BE2C (cell line): ENCODE data around the gene IL1RAP.
"Not testable (repeated sequence)": the region's sequence is repeated elsewhere in the genome, so short reads cannot be mapped to it uniquely, and the experiment has no call there.

Experiments
- DNase-seq: peaks from one replicate; pipeline ENCODE4 v3.0.0-alpha.2; 2020
- H3K27me3 ChIP-seq: fragments of 250-450 bp; sonication (Bioruptor Pico); 2 replicates; pipeline ENCODE4 v1.5.1; 2020; ENCODE audit warnings: mild to moderate bottlenecking
- H3K36me3 ChIP-seq: fragments of 250-450 bp; sonication (Bioruptor Pico); 2 replicates; pipeline ENCODE4 v1.5.1; 2020; ENCODE audit warnings: mild to moderate bottlenecking
- H3K4me1 ChIP-seq: fragments of 250-450 bp; sonication (Bioruptor Pico); 2 replicates; pipeline ENCODE4 v1.5.1; 2020
- H3K4me3 ChIP-seq: 2 replicates; pipeline ENCODE4 v1.5.1; 2011; ENCODE audit warnings: low read depth, low read length
- H3K9me3 ChIP-seq: fragments of 250-450 bp; sonication (Bioruptor Pico); 2 replicates; pipeline ENCODE4 v1.5.1; 2020
- TF ChIP-seq, protein P1 (sequence below): IDR thresholded peaks from 2 replicates; pipeline ENCODE4 v1.5.1; 2012; ENCODE audit warnings: mild to moderate bottlenecking, low read depth, low read length

The IL1RAP gene

DNA sequence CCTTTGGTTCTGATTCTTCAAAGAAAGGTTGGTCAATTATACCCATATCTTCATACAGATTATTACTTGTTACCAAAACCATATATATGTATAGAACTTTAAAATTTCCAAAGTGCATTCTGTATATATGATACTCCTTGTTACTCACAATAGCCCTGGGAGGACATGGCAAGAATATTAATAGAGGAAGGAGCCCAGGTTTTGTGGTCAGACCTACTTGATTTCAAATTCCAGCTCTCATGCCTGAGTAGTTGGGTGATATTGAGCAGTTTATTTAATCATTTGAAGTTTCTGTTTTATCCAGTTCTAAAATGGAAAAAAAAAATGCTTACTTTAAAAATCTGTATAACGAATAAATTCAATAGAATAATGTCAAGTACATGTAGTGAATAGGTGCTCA, 2.5 kb downstream of the IL1RAP start:
- H3K36me3 ChIP-seq: no peaks in the 10 kb centered on the region
- peaks cover 12% of the 10 kb centered on the region for H3K27me3 ChIP-seq
- H3K9me3 ChIP-seq: no peaks in the 10 kb centered on the region
- H3K4me1 ChIP-seq: no peaks in the 10 kb centered on the region
- no peak overlapping the region for H3K4me3 ChIP-seq
- DNase-seq: no peak
- TF ChIP-seq, protein P1, sequence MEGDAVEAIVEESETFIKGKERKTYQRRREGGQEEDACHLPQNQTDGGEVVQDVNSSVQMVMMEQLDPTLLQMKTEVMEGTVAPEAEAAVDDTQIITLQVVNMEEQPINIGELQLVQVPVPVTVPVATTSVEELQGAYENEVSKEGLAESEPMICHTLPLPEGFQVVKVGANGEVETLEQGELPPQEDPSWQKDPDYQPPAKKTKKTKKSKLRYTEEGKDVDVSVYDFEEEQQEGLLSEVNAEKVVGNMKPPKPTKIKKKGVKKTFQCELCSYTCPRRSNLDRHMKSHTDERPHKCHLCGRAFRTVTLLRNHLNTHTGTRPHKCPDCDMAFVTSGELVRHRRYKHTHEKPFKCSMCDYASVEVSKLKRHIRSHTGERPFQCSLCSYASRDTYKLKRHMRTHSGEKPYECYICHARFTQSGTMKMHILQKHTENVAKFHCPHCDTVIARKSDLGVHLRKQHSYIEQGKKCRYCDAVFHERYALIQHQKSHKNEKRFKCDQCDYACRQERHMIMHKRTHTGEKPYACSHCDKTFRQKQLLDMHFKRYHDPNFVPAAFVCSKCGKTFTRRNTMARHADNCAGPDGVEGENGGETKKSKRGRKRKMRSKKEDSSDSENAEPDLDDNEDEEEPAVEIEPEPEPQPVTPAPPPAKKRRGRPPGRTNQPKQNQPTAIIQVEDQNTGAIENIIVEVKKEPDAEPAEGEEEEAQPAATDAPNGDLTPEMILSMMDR: no peak

- no peak for DNase-seq
- no peaks in the 10 kb centered on the region for H3K4me1 ChIP-seq
- H3K9me3 ChIP-seq: no peaks in the 10 kb centered on the region
- TF ChIP-seq, protein P1: no peak
- H3K36me3 ChIP-seq: no peaks in the 10 kb centered on the region
- H3K27me3 ChIP-seq: peaks cover 12% of the 10 kb centered on the region
- no peak overlapping the region for H3K4me3 ChIP-seq
Measured at GRCh38 chr3:190517687-190518086, 3.8 kb downstream of the IL1RAP start.

- H3K36me3 ChIP-seq, H3K4me1 ChIP-seq, H3K9me3 ChIP-seq, DNase-seq, H3K4me3 ChIP-seq: not testable (repeated sequence)
- H3K27me3 ChIP-seq: peaks cover 10% of the 10 kb centered on the region
Measured at GRCh38 chr3:190518531-190518930, 4.6 kb downstream of the IL1RAP start.

- no peaks in the 10 kb centered on the region for H3K36me3 ChIP-seq
- no peaks in the 10 kb centered on the region for H3K4me1 ChIP-seq
Measured at GRCh38 chr3:190519886-190520285, 6.0 kb downstream of the IL1RAP start.

GRCh38 chr3:190521998-190522397, 8.1 kb downstream of the IL1RAP start:
- no peak overlapping the region for H3K4me3 ChIP-seq

More at GRCh38 chr3:190519886-190520285, 6.0 kb downstream of the IL1RAP start:
- no peak for DNase-seq
- peaks cover 6% of the 10 kb centered on the region for H3K27me3 ChIP-seq
- H3K4me3 ChIP-seq: no peak overlapping the region
- H3K9me3 ChIP-seq: no peaks in the 10 kb centered on the region
- TF ChIP-seq, protein P1: no peak

DNA sequence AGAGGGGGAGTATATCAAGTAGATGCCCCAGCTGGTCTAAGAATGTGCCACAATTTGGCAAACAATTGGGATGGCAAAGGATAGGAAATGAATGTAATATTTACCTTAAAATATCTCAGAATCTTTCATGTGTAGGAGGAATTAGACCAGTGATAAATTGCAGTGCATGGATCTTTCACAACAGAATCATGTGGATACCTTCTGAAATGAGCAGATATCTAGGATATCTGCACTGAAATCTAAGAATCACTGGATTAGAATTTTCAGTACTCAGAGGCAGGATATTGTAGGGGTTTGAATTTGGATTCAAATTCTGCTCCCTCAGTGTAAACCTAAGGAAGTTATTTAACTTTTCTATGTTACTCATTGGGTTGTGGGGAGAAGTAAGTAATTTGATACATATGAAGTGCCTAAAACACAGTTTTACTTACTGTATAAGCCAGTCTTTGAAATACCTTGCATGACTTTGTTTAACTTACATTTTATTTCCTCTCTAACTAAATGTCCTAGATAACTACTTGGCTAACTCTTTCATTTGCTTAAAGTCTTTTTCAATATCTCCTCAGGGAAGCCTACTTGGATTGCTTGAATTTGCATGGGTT, 8.8 kb downstream of the IL1RAP start:
- H3K9me3 ChIP-seq: no peaks in the 10 kb centered on the region
- H3K36me3 ChIP-seq: no peaks in the 10 kb centered on the region
- no peaks in the 10 kb centered on the region for H3K27me3 ChIP-seq
- TF ChIP-seq, protein P1: no peak
- no peaks in the 10 kb centered on the region for H3K4me1 ChIP-seq
- no peak for DNase-seq
- H3K4me3 ChIP-seq: no peak overlapping the region

More at GRCh38 chr3:190521998-190522397, 8.1 kb downstream of the IL1RAP start:
- TF ChIP-seq, protein P1: no peak
- H3K36me3 ChIP-seq: no peaks in the 10 kb centered on the region
- no peaks in the 10 kb centered on the region for H3K27me3 ChIP-seq
- H3K4me1 ChIP-seq: no peaks in the 10 kb centered on the region
- DNase-seq: no peak
- H3K9me3 ChIP-seq: no peaks in the 10 kb centered on the region
